Mucosa of stomach (tissue), 1 donor: ENCODE results near the gene SMARCA1.

Source experiments
- H3K27me3 ChIP-seq: one replicate; pipeline ENCODE4 v1.7.0; 2013; ENCODE audit warnings: mild to moderate bottlenecking, low read length; ENCODE audit not compliant: control insufficient read depth, insufficient read depth
- H3K36me3 ChIP-seq: one replicate; pipeline ENCODE4 v1.7.0; 2013; ENCODE audit warnings: low read length; ENCODE audit not compliant: control insufficient read depth, insufficient read depth
- H3K4me1 ChIP-seq: one replicate; pipeline ENCODE4 v1.7.0; 2013; ENCODE audit warnings: mild to moderate bottlenecking, low read length; ENCODE audit not compliant: control insufficient read depth, insufficient read depth
- H3K4me3 ChIP-seq: one replicate; pipeline ENCODE4 v1.7.0; 2013; ENCODE audit warnings: low read length
- H3K9ac ChIP-seq: one replicate; pipeline ENCODE4 v1.7.0; 2013; ENCODE audit warnings: mild to moderate bottlenecking, low read length, moderate library complexity
- H3K9me3 ChIP-seq: one replicate; pipeline ENCODE4 v1.7.0; 2013; ENCODE audit warnings: mild to moderate bottlenecking, low read length, moderate library complexity; ENCODE audit not compliant: control insufficient read depth
- donor health status: Pancreatic carcinoma.

SMARCA1 gene

DNA sequence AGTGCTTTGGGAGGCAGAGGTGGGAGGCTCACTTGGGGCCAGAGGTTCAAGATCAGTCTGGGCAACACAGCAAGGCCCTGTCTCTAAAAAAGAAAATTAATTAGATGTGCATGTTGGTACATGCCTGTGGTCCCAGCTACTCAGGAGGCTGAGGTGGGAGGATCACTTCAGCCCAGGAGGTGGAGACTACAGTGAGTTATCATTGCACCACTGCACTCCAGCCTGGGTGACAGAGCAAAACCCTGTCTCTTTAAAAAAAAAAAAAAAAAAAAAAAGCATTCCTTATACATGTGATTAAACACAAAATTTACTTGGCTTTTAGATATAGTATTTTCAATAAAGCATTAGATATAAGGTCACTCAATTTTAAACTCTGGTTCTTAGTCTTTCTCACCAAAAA, 34.9 kb downstream of the SMARCA1 start:
- no peak overlapping the region for H3K4me3 ChIP-seq
- no peaks in the 10 kb centered on the region for H3K27me3 ChIP-seq
- no peaks in the 10 kb centered on the region for H3K36me3 ChIP-seq
- no peaks in the 10 kb centered on the region for H3K4me1 ChIP-seq
- no peaks in the 10 kb centered on the region for H3K9me3 ChIP-seq
- H3K9ac ChIP-seq = no peak overlapping the region

DNA sequence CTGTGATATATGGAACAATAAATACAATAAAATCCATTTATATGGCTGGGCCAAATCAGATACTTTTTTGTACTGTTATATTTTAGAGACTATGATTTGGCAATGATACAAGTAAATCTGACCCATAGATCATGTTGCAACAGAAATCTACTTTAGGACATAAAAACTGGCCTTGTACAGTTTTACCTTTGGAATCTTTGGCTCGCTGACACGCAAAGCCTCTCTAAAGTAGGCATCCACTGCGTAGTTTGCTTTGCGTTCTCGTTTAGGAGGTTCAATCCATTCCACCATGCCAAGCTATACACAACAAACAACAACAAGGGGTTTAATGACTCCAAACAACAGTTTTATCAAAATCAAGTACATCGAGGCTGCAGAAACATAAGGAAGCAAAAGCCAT, 42.4 kb downstream of the SMARCA1 start:
- Histone ChIP-seq H3K27me3 (no peaks in the 10 kb centered on the region), H3K4me3 (no peak overlapping the region), H3K4me1 (no peaks in the 10 kb centered on the region), H3K36me3 (no peaks in the 10 kb centered on the region), H3K9me3 (no peaks in the 10 kb centered on the region), H3K9ac (no peak overlapping the region)

DNA sequence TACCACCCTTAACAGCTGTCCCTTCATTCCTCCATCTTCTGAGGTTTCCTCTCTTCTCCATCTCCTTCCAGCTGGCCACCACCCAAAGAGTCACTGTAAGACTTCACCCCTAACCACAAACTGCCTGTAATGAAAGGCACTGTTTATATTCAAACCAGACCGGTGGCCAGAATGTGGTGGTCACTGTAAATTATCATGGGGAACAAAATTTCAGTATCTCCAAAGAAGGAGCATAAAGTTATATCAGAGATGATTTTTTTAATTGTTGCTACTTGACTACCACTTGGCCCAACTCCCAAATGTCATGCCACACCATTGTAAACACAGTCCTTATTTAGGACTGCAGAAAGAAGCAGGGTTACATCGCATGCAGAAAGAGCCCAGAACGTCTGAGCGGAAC, 44.8 kb downstream of the SMARCA1 start:
- Histone ChIP-seq H3K27me3 (no peaks in the 10 kb centered on the region), H3K9ac (no peak overlapping the region), H3K36me3 (no peaks in the 10 kb centered on the region), H3K9me3 (no peaks in the 10 kb centered on the region), H3K4me3 (no peak overlapping the region), H3K4me1 (no peaks in the 10 kb centered on the region)

DNA sequence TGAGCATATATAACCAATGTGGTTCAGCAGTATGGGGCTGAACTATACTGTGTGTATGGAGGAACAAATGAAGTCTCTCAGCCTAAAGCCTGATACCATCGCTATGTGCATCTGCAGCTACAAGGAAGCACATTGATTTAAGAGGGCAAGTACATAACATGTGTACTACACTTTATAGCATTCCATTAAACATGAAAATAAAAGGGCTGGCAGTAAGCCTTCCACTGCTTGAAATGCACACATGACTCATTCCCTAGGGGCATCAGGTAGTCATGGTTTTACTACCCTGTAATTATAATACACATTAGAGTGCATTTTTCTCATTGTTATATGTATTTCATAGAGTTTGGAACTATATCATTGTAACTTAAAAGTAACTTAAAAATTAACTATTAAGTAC, 51.2 kb downstream of the SMARCA1 start:
- Histone ChIP-seq H3K9ac (no peak overlapping the region), H3K9me3 (no peaks in the 10 kb centered on the region), H3K4me1 (no peaks in the 10 kb centered on the region), H3K4me3 (no peak overlapping the region), H3K27me3 (no peaks in the 10 kb centered on the region), H3K36me3 (no peaks in the 10 kb centered on the region)

DNA sequence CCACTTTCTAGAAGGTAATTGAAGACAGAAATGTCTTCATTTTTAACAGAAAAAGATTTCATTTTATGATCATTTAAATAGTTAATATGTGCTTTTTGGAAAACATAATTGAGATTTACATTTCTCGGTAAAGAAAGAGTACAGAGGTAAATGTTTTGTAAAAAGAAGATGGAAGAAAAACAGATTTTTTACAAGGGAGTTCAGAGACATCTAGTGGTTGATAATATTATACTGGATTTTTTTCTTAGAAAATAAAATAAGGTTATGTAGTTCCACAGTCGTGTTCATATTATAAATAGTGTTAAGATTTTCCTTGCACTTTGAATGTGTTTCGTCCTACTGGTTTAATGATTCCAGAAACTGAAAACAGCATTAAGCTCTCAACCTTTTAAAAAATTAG, 60.6 kb downstream of the SMARCA1 start:
- Histone ChIP-seq H3K4me1 (no peaks in the 10 kb centered on the region), H3K4me3 (no peak overlapping the region), H3K36me3 (no peaks in the 10 kb centered on the region), H3K9ac (no peak overlapping the region), H3K27me3 (no peaks in the 10 kb centered on the region), H3K9me3 (no peaks in the 10 kb centered on the region)

DNA sequence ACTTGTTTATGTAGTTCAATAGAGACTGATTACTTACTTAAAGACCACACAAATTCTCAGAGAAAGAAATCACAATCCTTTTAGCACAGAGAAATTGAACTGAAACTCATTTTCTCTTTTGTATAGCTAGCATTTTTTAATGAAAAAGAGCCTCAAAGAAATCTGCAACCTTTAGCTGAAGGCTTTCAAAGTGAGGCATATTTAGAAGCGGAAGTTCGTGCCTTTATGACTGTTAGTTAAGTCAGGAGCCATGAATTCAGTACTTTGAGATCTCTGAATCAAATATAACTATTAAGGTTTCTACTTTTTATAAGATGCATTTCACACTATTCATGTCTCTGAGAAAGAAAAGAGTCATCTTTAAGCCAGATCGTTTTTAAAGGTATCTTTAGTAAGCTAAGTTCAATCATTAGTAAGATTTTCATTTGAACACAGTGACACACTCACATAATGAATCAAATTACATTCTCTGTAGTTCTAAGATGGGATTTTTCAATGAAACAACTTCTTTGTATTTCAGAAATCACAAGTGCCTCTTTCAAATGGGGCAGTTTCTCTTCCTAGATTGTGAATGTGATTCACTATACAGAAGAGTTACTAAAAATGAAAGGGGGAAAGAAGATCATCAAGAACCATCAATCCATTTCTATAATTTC, 61.4 kb downstream of the SMARCA1 start:
- no peaks in the 10 kb centered on the region for H3K4me1 ChIP-seq
- H3K36me3 ChIP-seq = no peaks in the 10 kb centered on the region
- H3K9ac ChIP-seq = no peak overlapping the region
- H3K27me3 ChIP-seq = no peaks in the 10 kb centered on the region
- no peaks in the 10 kb centered on the region for H3K9me3 ChIP-seq
- H3K4me3 ChIP-seq = no peak overlapping the region

DNA sequence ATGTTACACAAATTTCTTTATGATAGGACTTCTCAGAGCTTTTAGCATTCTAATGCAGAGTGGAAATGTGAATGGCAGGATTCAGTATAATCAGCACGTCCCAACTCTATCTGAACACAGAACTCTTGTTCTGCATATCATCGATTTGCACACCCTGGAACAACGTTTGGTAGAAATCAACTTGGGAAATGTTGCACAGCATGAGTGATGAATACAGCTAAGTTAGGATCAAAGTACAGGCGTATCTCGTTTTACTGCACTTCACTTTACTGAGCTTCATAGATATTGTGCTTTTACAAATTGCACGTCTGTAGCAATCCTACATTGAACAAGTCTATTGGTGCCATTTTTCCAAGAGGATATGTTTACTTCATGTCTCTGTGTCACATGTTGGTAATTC, 70.8 kb downstream of the SMARCA1 start:
- Histone ChIP-seq H3K4me1 (no peaks in the 10 kb centered on the region), H3K27me3 (no peaks in the 10 kb centered on the region), H3K36me3 (no peaks in the 10 kb centered on the region)

DNA sequence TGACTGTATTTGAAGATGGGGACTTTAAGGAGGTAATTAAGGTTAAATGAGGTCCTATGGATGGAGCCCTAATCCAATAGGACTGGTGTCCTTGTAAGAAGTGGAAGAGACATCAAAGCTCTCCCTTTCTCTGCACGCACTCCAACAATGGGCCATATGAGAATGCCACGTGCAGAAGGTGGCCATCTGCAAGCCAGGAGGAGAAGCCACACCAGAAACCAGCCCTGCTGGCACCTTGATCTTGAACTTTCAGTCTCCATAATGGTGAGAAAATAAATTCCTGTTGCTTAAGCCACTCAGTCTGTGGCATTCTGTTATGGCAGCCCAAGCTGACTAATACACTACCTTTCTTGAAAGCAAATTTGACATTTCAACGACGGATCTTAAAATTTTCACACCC, 73.2 kb downstream of the SMARCA1 start:
- H3K9me3 ChIP-seq = no peaks in the 10 kb centered on the region
- no peak overlapping the region for H3K4me3 ChIP-seq
- H3K4me1 ChIP-seq = no peaks in the 10 kb centered on the region
- H3K9ac ChIP-seq = no peak overlapping the region
- no peaks in the 10 kb centered on the region for H3K36me3 ChIP-seq
- H3K27me3 ChIP-seq = no peaks in the 10 kb centered on the region

More for the DNA sequence above, 70.8 kb downstream of the SMARCA1 start:
- H3K9me3 ChIP-seq = no peaks in the 10 kb centered on the region
- no peak overlapping the region for H3K9ac ChIP-seq
- H3K4me3 ChIP-seq = no peak overlapping the region

DNA sequence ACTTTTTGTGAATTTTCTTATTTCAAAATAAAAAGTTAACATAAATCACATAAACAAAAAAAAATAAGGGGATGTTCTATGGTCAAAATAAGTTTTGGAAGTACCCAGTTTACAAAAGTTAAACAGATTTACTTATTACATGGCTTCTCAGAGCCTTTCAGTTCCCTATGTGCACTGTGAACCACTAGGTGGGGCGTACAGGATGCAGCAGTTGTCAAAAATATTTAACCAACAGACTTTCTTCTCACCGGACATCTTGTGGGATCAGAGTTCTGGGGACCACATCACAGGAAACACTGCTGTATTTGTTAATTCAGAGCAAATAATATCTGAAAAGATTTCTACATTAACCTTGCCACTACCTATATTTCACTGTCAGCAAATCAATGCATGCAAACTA, 74.1 kb downstream of the SMARCA1 start:
- Histone ChIP-seq H3K4me3 (no peak overlapping the region), H3K36me3 (no peaks in the 10 kb centered on the region), H3K9ac (no peak overlapping the region), H3K4me1 (no peaks in the 10 kb centered on the region), H3K27me3 (no peaks in the 10 kb centered on the region), H3K9me3 (no peaks in the 10 kb centered on the region)

DNA sequence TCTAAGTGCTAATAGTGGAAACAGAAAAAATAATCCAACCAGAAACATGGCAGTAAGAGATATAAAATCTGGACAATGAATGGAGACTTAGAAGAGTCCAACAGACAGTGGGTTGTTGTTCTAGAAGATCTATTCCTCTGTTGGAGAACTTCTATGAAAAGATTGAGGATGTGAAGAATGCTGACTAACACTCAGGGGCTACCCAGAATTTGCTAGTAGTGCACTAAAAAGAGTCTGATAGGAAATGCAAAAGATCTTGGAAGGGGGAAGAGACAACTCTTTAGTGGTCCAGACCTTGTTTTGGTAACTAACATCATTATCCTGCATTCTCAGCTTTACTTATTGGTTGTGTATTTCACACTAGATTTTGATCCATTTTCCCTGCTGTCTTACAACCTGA, 77.9 kb downstream of the SMARCA1 start:
- H3K9ac ChIP-seq = no peak overlapping the region
- H3K4me1 ChIP-seq = no peaks in the 10 kb centered on the region
- no peaks in the 10 kb centered on the region for H3K9me3 ChIP-seq
- no peaks in the 10 kb centered on the region for H3K36me3 ChIP-seq
- H3K4me3 ChIP-seq = no peak overlapping the region
- no peaks in the 10 kb centered on the region for H3K27me3 ChIP-seq

DNA sequence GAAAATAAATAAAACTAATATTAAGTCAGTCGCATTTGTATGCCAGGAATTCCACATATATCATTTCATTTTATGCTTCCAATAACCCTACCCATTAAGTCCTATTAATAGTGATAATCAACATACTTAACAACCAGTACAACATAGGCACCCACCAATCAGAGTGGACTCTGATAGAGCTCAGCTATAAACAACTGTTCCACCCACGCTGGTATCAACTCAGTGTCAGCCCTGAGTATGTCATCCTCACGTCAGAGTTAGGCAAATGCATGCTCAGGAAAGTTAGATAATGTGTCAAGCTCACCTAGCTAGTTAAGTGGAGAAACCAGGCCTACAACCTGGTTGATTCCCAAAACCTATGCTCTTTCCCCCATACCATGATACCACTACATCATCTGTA, 89.3 kb downstream of the SMARCA1 start:
- Histone ChIP-seq H3K27me3 (no peaks in the 10 kb centered on the region), H3K4me3 (no peak overlapping the region), H3K36me3 (no peaks in the 10 kb centered on the region), H3K9ac (no peak overlapping the region), H3K4me1 (no peaks in the 10 kb centered on the region), H3K9me3 (no peaks in the 10 kb centered on the region)

DNA sequence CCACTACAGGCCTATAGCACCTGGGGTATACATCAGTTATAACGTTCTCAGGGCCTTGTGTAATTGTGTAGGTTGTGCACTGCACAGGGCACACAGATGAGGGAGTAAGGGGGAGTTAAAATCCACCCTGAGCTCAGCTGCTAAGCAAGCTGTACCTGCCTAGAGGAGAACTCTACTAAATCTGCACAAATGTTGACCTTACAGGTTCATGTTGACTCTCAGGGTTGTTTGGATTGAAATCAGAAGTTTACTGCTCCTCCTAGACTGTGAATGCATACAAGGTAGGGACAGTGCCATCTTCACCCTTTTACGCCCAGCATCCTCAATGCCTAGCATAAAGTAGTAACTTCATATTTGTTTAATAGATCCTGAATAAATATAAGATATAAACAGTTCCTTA, 89.8 kb downstream of the SMARCA1 start:
- H3K9me3 ChIP-seq = no peaks in the 10 kb centered on the region
- H3K4me1 ChIP-seq = no peaks in the 10 kb centered on the region
- no peak overlapping the region for H3K9ac ChIP-seq
- H3K4me3 ChIP-seq = no peak overlapping the region
- no peaks in the 10 kb centered on the region for H3K36me3 ChIP-seq
- H3K27me3 ChIP-seq = no peaks in the 10 kb centered on the region

DNA sequence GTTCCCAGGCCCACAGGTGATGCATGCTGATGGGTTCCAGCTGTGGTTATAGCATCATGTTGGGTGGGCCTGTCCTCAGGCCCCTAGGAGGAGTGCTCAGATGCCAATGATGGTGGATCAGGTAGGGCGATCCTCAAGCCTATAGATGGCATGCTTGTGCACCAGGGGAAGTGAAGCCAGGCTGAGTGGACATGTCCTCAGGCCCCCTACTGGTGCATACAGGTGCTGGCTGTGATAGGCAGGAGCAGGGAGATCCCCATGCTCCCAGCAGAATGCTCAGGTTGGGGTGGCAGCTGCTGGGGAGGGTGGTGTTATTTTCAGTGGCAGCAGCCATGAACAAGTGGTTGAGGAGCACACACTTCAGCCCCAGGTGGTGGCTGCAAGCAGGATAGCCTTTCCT, 96.0 kb downstream of the SMARCA1 start:
- Histone ChIP-seq H3K9ac (no peak overlapping the region), H3K4me1 (no peaks in the 10 kb centered on the region), H3K9me3 (no peaks in the 10 kb centered on the region), H3K36me3 (no peaks in the 10 kb centered on the region), H3K4me3 (no peak overlapping the region), H3K27me3 (no peaks in the 10 kb centered on the region)
